Naive thymus-derived CD4-positive, alpha-beta T cell (primary cell): Measurements from ENCODE around the gene CR2. TPM values are rescaled to one million over a fixed set of nuclear protein-coding genes. Genes with fewer than 3 reads are reported as not detected.
"Not testable (repeated sequence)": the region's sequence is repeated elsewhere in the genome, so short reads cannot be mapped to it uniquely, and the experiment has no call there.

ENCODE experiments used
- ATAC-seq: fragments of 150-1000 bp; cut with Tn5 transposase; 2 replicates; pipeline ENCODE4 v1.10.0; 2021; ENCODE audit warnings: mild to moderate bottlenecking, moderate library complexity
- CTCF ChIA-PET: fragments of 350-600 bp; sonication (Branson Sonifier 250); formaldehyde crosslinking; loops from one replicate; lab custom pipeline; 2021; ENCODE audit warnings: antibody characterized with exemption; lab: Charles Lee
- POLR2A ChIA-PET: fragments of 350-600 bp; sonication (Branson Sonifier 250); formaldehyde crosslinking; loops from one replicate; lab custom pipeline; 2021; ENCODE audit warnings: antibody characterized with exemption, inconsistent platforms; lab: Charles Lee
- DNase-seq, 9 donors: peaks; one replicate each; pipeline versions ENCODE4 v3.0.0 to v3.0.0-alpha.2; 2020 to 2022; ENCODE audit warnings: mixed read lengths in 1 of 9
- H3K27ac ChIP-seq: one replicate; pipeline ENCODE4 v1.7.0; 2013; ENCODE audit warnings: mild to moderate bottlenecking, low read depth, low read length, moderate library complexity
- H3K27me3 ChIP-seq, 2 donors: one replicate each; pipeline ENCODE4 v1.7.0; 2013; ENCODE audit warnings: low read length in 2 of 2, mild to moderate bottlenecking in 2 of 2, moderate library complexity in 2 of 2; ENCODE audit not compliant: control insufficient read depth in 2 of 2, insufficient read depth in 2 of 2
- H3K36me3 ChIP-seq, 3 experiments: 1 replicate in 2 of 3; 2 replicates in 1 of 3; pipeline ENCODE4 v1.7.0; 2013; ENCODE audit warnings: low read length in 3 of 3, mild to moderate bottlenecking in 3 of 3, moderate library complexity in 1 of 3; ENCODE audit not compliant: insufficient read depth in 3 of 3, control insufficient read depth in 2 of 3
- H3K4me1 ChIP-seq, 2 donors: one replicate each; pipeline ENCODE4 v1.7.0; 2013; ENCODE audit warnings: low read length in 2 of 2, mild to moderate bottlenecking in 2 of 2, moderate library complexity in 1 of 2; ENCODE audit not compliant: control insufficient read depth in 2 of 2, insufficient read depth in 2 of 2
- H3K4me3 ChIP-seq: 2 replicates; pipeline ENCODE4 v1.7.0; 2013; ENCODE audit warnings: mild to moderate bottlenecking, low read length
- H3K9me3 ChIP-seq, 3 experiments: 1 replicate in 2 of 3; 2 replicates in 1 of 3; pipeline ENCODE4 v1.7.0; 2013; ENCODE audit warnings: low read length in 3 of 3; ENCODE audit not compliant: control insufficient read depth in 2 of 3
- H3K27ac Mint-ChIP-seq, 9 donors: one replicate each; pipeline ENCODE4 v1.8.0; 2020 to 2022; ENCODE audit warnings: mixed read lengths in 9 of 9, mild to moderate bottlenecking in 8 of 9, moderate library complexity in 5 of 9, inconsistent platforms in 2 of 9
- H3K27me3 Mint-ChIP-seq, 5 donors: one replicate each; pipeline ENCODE4 v1.8.0; 2021 to 2022; ENCODE audit warnings: mixed read lengths in 5 of 5, mild to moderate bottlenecking in 1 of 5
- H3K36me3 Mint-ChIP-seq, 5 donors: one replicate each; pipeline ENCODE4 v1.8.0; 2020 to 2022; ENCODE audit warnings: mixed read lengths in 5 of 5, mild to moderate bottlenecking in 3 of 5, inconsistent platforms in 1 of 5
- H3K4me1 Mint-ChIP-seq, 7 donors: one replicate each; pipeline ENCODE4 v1.8.0; 2020 to 2022; ENCODE audit warnings: mixed read lengths in 7 of 7, mild to moderate bottlenecking in 3 of 7, inconsistent platforms in 1 of 7
- H3K4me3 Mint-ChIP-seq, 10 donors: one replicate each; pipeline ENCODE4 v1.8.0; 2020 to 2022; ENCODE audit warnings: mild to moderate bottlenecking in 10 of 10, mixed read lengths in 10 of 10, moderate library complexity in 6 of 10, inconsistent platforms in 2 of 10
- H3K9me3 Mint-ChIP-seq, 11 donors: one replicate each; pipeline ENCODE4 v1.8.0; 2020 to 2022; ENCODE audit warnings: mixed read lengths in 11 of 11, mild to moderate bottlenecking in 4 of 11, inconsistent platforms in 1 of 11, moderate library complexity in 1 of 11
- intact Hi-C, 2 donors: fragments of 100-400 bp; cut with micrococcal nuclease; formaldehyde crosslinking; loops; one replicate each; pipeline ENCODE4 v1.15.1; 2023
- polyA plus RNA-seq, 2 donors: library from polyadenylated mRNA; unstranded; fragments of 300-500 nt; fragmentation: Illumina TruSeq; gene quantifications; one replicate each; pipeline ENCODE4 v1.2.3, GENCODE V29; 2021
- total RNA-seq, 6 experiments: library from RNA in 5 of 6; stranded (reverse) in 5 of 6; gene quantifications; 1 replicate in 5 of 6; 2 replicates in 1 of 6; pipeline ENCODE4 v1.2.3 and lab custom pipeline; 2021 to 2026

Gene CR2
- total and polyA plus RNA-seq, 7 experiments from 2014 or later: 2.6 to 14.5 (median 8.6) TPM; not detected in 1

DNA sequence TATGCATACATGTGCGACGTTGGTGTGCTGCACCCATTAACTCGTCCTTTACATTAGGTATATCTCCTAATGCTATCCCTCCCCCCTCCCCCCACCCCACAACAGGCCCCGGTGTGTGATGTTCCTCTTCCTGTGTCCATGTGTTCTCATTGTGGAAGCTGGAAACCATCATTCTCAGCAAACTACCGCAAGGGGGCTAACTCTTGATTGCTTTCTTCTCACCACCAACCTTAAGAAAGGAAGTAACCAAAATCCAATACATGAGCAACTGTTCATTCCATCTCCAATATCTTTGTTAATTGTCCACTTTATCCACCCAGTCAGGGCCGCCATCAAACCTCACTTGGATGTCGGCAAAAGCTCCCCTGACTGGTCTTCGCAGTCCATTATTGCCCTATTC lies 41.2 kb downstream of the CR2 start:
- ATAC-seq, H3K36me3 ChIP-seq, H3K9me3 ChIP-seq, H3K36me3 Mint-ChIP-seq, H3K4me3 ChIP-seq, H3K27me3 ChIP-seq, H3K9me3 Mint-ChIP-seq, DNase-seq, H3K4me1 ChIP-seq, CTCF ChIA-PET, H3K27ac ChIP-seq: not testable (repeated sequence)
- peak overlapping the region in 3 of 9 donors; percentile 34 to 73 (median 56) for H3K27ac Mint-ChIP-seq
- POLR2A ChIA-PET: interaction anchor here (0.6 to 0.8 kb wide), 3 partner anchors 78 to 391 kb away, joined by 3 read pairs; partner anchors contain the start of gene C4BPA
- H3K27me3 Mint-ChIP-seq: peaks cover 5 to 36% (median 17%) of the 10 kb centered on the region in 5 donors
- peak overlapping the region in 9 of 10 donors; percentile 76 to 89 (median 85) for H3K4me3 Mint-ChIP-seq
- peaks cover 6 to 17% (median 11%) of the 10 kb centered on the region in 7 donors for H3K4me1 Mint-ChIP-seq
- intact Hi-C loops: loop anchor here in 1 of 2 donors (5.0 kb wide), 1 partner anchor 158 kb away; no protein-coding TSS in a partner anchor

DNA sequence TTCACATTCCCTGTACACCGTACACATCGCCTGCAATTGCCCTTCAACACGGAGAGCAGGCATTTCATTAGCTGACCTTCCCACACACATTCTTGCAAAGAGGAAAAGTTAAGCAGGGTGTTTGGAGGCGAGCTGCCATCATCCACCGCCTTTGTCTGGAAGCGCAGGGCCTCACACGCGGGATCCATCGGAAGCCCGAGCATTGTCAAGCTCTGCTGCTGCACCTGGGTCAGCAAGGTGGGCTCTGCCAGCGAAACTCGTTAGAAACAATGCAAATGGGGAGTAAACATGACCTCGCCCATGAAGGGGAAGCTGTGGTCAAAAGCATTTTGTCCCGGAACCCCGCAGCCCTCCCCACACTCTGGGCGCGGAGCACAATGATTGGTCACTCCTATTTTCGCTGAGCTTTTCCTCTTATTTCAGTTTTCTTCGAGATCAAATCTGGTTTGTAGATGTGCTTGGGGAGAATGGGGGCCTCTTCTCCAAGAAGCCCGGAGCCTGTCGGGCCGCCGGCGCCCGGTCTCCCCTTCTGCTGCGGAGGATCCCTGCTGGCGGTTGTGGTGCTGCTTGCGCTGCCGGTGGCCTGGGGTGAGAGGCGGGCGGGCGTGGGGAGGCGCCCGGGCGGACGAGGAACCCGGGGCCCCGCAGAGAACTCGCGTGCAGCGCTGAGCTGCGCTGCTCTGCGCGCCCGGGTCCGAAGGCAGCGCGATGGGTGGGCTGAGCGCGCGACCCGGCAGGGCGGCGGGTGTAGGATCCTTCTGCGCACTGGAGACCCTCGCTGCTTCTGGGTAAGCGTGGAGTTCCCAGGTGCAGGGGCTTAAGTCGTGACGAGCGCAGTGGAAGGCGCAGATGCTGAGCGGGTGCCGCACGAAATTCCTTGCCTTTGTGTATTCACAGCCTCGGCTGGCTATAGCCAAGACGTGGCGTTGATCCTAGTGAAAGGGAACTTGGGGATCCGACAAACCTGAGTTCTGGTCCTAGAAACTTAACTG lies 42.0 kb downstream of the CR2 start, which contains the start of gene CR1:
Gene CR1, plus strand, starts transcription at position 357 of the 992 bp plus-strand sequence. Its CDS starts 111 bp downstream, at position 468.
- H3K27me3 Mint-ChIP-seq: peaks cover 5 to 40% (median 17%) of the 10 kb centered on the region in 5 donors
- DNase-seq (peak; percentile 16 to 51 (median 39)), ATAC-seq (peak; percentile 76)
- H3K4me3 ChIP-seq: peak within 1 kb of the TSS; percentile 36
- peak within 1 kb of the TSS in 6 of 9 donors; percentile 34 to 73 (median 58) for H3K27ac Mint-ChIP-seq
- ChIA-PET CTCF (no interaction called here), POLR2A (interaction anchor here (0.6 to 1.0 kb wide), 3 partner anchors 35 to 392 kb away, joined by 3 to 4 read pairs (median 3); partner anchors contain the start of gene C4BPA)
- peaks cover 0 to 6% of the 10 kb centered on the region in 2 donors for H3K4me1 ChIP-seq
- peaks cover 6 to 17% (median 11%) of the 10 kb centered on the region in 7 donors for H3K4me1 Mint-ChIP-seq
- peak within 1 kb of the TSS; percentile 70 to 89 (median 83) for H3K4me3 Mint-ChIP-seq
- no peaks in the 10 kb centered on the region for H3K36me3 Mint-ChIP-seq
- no peak within 1 kb of the TSS for H3K27ac ChIP-seq
- peaks cover 0 to 2% (median 0%) of the 10 kb centered on the region in 11 donors for H3K9me3 Mint-ChIP-seq
- no peaks in the 10 kb centered on the region for H3K9me3 ChIP-seq
- H3K27me3 ChIP-seq: no peaks in the 10 kb centered on the region
- H3K36me3 ChIP-seq: no peaks in the 10 kb centered on the region
- intact Hi-C loops: loop anchor here in 1 of 2 donors (5.0 kb wide), 1 partner anchor 159 kb away; no protein-coding TSS in a partner anchor

DNA sequence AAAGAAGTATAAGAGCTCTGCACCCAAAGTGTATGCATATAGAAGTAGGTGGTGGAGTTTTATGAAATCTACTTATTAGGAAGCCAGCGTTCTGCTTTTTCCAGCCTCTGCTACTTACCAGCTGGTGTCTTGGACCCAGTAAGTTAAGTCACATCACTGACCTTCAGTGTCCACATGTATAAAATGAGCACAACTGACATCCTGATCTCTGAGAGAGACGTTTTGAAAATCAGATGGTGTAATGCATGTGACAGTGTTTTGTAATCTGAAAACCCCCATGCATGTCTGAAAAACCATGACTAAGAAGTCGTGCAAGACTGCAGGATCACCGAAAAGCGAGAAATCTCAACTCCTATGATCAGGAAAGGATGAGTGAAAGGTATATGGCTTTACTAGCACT lies 43.8 kb downstream of the CR2 start:
- Histone ChIP-seq H3K27ac (no peak overlapping the region), H3K27me3 (no peaks in the 10 kb centered on the region), H3K9me3 (no peaks in the 10 kb centered on the region), H3K4me1 (peaks cover 0 to 6% of the 10 kb centered on the region in 2 donors), H3K36me3 (no peaks in the 10 kb centered on the region), H3K4me3 (no peak overlapping the region)
- peak overlapping the region in 1 of 9 donors; percentile 42 for H3K27ac Mint-ChIP-seq
- H3K4me3 Mint-ChIP-seq: no peak overlapping the region
- peaks cover 0 to 2% (median 0%) of the 10 kb centered on the region in 11 donors for H3K9me3 Mint-ChIP-seq
- H3K27me3 Mint-ChIP-seq: peaks cover 5 to 49% (median 23%) of the 10 kb centered on the region in 5 donors
- H3K4me1 Mint-ChIP-seq: peaks cover 6 to 17% (median 11%) of the 10 kb centered on the region in 7 donors
- DNase-seq (no peak), ATAC-seq (peak; percentile 34)
- ChIA-PET CTCF (interaction anchor here (1.0 to 3.4 kb wide), 4 partner anchors 37 to 414 kb away, joined by 5 to 43 read pairs (median 24); partner anchors contain the start of gene CR2), POLR2A (interaction anchor here (0.6 kb wide), 1 partner anchor 1029 kb away, joined by 5 read pairs; no protein-coding TSS in a partner anchor)
- H3K36me3 Mint-ChIP-seq: no peaks in the 10 kb centered on the region
- intact Hi-C loops: loop anchor here (2.0 to 5.0 kb wide), 3 partner anchors 161 to 421 kb away; no protein-coding TSS in a partner anchor

DNA sequence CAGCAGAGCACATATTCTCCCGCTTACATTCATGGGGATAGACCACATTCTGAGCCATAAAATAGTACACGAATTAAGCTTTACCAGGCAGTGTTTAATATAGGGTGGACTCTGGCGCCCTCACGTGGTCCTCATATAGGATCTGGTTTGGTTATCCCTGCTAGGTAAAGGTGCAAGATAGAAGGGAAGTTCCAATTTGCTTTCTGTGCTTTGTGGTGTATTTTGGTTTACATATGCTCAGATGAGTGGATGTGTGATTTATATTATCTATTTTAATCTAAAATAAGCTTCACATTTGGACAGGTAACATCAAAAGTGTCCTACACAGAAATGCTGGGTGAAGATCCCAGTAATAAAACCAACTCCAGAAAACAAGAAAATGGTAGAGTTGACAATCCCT lies 45.4 kb downstream of the CR2 start:
- peak; percentile 79 for ATAC-seq
- Histone ChIP-seq H3K4me1 (peaks cover 0 to 6% of the 10 kb centered on the region in 2 donors), H3K36me3 (no peaks in the 10 kb centered on the region), H3K4me3 (no peak overlapping the region), H3K9me3 (no peaks in the 10 kb centered on the region), H3K27ac (no peak overlapping the region), H3K27me3 (no peaks in the 10 kb centered on the region)
- Mint-ChIP-seq H3K4me1 (peaks cover 6 to 17% (median 11%) of the 10 kb centered on the region in 7 donors), H3K9me3 (peaks cover 0 to 2% (median 0%) of the 10 kb centered on the region in 11 donors), H3K36me3 (no peaks in the 10 kb centered on the region), H3K27me3 (peaks cover 5 to 60% (median 23%) of the 10 kb centered on the region in 5 donors), H3K27ac (peak overlapping the region in 1 of 9 donors; percentile 59), H3K4me3 (no peak overlapping the region)
- ChIA-PET POLR2A (interaction anchor here (0.6 to 1.1 kb wide), 2 partner anchors 42 to 45 kb away, joined by 4 read pairs; partner anchors contain the start of gene CR2), CTCF (interaction anchor here (0.7 to 3.4 kb wide), 15 partner anchors 11 to 517 kb away, joined by 3 to 43 read pairs (median 5); partner anchors contain the start of genes C4BPB, CD55 and CR2)
- peak; percentile 29 to 78 (median 65) for DNase-seq
- intact Hi-C loops: loop anchor here (1.0 to 5.0 kb wide), 13 partner anchors 10 to 865 kb away; partner anchors contain the start of genes CD55 (in 2 of the 2) and CR2 (in 1 of the 2)

DNA sequence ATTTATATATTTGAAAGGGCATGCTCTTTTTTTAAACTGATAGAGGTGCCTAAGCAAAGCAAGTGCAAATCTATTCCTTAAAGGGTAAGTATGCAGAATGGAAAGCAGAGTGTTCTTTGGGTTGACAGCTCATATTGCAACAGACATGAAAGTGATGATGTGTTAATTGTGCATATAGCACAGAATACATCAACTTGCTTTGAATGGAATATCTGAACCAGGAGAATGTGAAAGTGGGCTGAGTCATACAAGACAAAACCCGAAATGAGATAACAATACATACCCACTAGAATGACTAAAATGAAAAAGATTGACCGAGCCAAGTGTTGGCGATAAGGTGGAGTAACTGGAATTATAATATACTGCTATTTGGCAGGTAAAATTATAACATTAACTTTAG lies 46.2 kb downstream of the CR2 start:
- H3K4me1 Mint-ChIP-seq: peaks cover 6 to 17% (median 11%) of the 10 kb centered on the region in 7 donors
- DNase-seq (no peak), ATAC-seq (no peak)
- H3K9me3 Mint-ChIP-seq: peaks cover 0 to 2% (median 0%) of the 10 kb centered on the region in 11 donors
- ChIA-PET POLR2A (interaction anchor here (1.1 kb wide), 1 partner anchor 43 kb away, joined by 4 read pairs; no protein-coding TSS in a partner anchor), CTCF (interaction anchor here (0.6 to 3.4 kb wide), 13 partner anchors 10 to 426 kb away, joined by 3 to 43 read pairs (median 5); partner anchors contain the start of genes C4BPB, CD55 and CR2)
- H3K27me3 ChIP-seq: no peaks in the 10 kb centered on the region
- no peak overlapping the region for H3K27ac Mint-ChIP-seq
- no peaks in the 10 kb centered on the region for H3K9me3 ChIP-seq
- no peak overlapping the region for H3K4me3 Mint-ChIP-seq
- intact Hi-C loops: loop anchor here in 1 of 2 donors (5.0 kb wide), 1 partner anchor 518 kb away; no protein-coding TSS in a partner anchor
- H3K27ac ChIP-seq: no peak overlapping the region
- no peaks in the 10 kb centered on the region for H3K36me3 Mint-ChIP-seq
- peaks cover 0 to 6% of the 10 kb centered on the region in 2 donors for H3K4me1 ChIP-seq
- no peaks in the 10 kb centered on the region for H3K36me3 ChIP-seq
- no peak overlapping the region for H3K4me3 ChIP-seq
- peaks cover 5 to 59% (median 22%) of the 10 kb centered on the region in 5 donors for H3K27me3 Mint-ChIP-seq
